GM12872 (cell line): Measurements from ENCODE around the gene LDOC1.

Source experiments
- TF ChIP-seq, protein P1 (sequence below): IDR thresholded peaks from 3 replicates; pipeline ENCODE4 v1.5.1; 2011; ENCODE audit warnings: low read depth, mild to moderate bottlenecking, low read length, moderate library complexity; ENCODE audit not compliant: insufficient read depth

Gene LDOC1

DNA sequence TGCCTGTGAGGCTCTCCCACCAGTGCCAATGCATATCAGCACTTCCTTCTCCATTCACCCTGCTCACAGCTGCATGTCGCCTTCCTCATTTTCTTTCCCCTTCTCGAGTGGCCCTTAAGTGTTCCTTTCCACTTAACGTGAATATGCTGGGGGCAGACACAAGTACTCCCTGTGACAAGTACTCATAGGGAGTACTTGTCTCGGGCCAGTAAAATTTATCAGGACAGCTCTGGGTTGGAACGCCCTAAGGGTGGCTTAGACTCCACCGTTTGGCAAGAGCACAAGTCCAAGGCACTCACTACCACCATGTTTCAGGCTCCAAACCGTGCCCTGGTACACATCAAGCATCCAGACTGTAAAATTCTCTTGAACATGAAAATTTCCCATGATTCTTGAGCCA lies 3.9 kb upstream of the LDOC1 start:
- TF ChIP-seq, protein P1, sequence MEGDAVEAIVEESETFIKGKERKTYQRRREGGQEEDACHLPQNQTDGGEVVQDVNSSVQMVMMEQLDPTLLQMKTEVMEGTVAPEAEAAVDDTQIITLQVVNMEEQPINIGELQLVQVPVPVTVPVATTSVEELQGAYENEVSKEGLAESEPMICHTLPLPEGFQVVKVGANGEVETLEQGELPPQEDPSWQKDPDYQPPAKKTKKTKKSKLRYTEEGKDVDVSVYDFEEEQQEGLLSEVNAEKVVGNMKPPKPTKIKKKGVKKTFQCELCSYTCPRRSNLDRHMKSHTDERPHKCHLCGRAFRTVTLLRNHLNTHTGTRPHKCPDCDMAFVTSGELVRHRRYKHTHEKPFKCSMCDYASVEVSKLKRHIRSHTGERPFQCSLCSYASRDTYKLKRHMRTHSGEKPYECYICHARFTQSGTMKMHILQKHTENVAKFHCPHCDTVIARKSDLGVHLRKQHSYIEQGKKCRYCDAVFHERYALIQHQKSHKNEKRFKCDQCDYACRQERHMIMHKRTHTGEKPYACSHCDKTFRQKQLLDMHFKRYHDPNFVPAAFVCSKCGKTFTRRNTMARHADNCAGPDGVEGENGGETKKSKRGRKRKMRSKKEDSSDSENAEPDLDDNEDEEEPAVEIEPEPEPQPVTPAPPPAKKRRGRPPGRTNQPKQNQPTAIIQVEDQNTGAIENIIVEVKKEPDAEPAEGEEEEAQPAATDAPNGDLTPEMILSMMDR: no peak

DNA sequence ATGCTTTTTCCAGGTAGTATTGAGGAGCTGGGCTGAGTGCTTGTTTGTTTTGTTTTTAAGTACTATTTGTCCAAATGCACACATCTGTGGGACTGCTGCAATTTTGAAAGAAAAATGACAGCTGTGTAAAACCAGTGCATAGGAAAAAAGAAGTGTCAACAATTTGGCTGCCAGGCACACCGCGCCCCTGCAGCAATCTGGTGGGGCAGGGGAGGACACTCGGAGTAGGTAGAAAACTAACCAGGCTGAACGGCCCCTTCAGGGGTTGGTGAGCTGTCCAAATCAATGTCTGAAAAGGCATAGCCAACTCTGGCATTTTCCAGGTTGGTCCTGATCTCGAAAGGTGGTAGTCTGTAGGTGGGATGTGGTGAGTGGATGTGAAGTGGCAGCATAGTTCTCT lies 1.1 kb downstream of the LDOC1 start:
- TF ChIP-seq, protein P1: no peak

DNA sequence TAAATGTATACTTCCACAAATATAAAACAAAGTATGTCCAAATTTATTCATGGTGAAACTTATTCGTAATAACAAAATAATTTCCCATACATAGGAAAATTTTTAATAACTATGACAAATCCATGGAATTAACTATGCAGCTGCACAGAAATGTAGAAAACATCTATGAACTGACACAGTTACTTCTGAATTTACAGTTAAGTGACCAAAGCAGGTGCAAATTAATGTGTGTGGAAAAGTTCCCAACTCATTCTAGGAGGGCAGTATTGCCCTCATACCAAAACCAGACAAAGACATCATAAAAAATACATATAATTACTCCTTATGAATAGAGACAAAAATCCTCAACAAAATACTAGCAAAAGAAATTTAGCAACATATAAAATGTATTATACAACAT lies 12.5 kb downstream of the LDOC1 start:
- TF ChIP-seq, protein P1: no peak

DNA sequence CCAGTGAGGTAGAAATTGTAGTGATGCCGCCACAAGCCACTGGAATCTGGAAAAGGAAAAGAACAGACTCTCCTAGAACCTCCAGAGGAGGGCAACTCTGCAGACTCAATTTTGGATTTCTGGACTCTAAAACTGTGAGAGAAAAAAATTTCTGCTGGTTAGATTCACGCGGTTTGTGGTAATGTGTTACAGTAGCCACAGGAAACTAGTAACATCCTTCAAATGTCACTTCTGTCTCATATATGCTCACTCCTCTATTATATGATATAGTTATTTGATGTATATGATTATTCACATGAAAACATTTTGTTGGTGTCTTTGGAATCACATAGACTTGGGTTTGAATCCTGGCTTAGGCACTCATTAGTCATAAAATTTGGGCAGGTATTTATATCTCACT lies 18.8 kb downstream of the LDOC1 start:
- TF ChIP-seq, protein P1: no peak

DNA sequence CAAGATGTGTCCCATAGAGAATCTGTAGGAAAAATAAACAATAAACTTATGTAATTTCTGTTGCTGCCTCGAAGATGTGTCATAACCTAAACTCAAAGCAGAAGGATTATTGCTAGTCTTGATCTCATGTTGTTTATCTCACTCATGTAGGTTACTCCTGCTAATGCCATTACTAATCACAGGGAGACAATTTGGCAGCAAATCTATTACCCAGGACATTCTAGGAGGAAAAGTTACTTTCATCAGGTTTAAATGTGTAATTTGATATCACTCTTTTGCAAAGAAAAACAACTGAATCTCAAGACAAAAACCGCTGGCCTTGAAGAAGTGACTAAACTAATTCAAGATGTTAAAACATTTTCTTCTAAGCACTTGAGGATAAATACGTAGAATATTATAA lies 34.0 kb downstream of the LDOC1 start:
- TF ChIP-seq, protein P1: no peak

DNA sequence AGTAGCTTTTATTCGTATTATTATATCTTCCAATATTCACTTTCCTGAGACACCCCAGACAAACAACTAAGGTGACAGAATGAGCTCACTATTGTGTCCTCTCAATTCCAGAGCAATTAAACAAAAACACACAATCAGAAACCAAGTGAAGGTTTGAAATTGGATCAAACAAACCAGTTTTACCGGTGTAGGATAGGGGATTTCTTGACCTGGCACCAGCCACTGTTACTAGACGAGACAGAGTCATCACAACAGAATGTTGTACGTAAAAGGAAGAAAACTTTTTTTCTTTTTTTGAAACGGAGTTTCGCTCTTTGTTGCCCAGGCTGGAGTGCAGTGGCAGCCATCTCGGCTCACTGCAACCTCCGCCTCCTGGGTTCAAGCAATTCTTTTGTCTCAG lies 43.7 kb downstream of the LDOC1 start:
- TF ChIP-seq, protein P1: no peak

DNA sequence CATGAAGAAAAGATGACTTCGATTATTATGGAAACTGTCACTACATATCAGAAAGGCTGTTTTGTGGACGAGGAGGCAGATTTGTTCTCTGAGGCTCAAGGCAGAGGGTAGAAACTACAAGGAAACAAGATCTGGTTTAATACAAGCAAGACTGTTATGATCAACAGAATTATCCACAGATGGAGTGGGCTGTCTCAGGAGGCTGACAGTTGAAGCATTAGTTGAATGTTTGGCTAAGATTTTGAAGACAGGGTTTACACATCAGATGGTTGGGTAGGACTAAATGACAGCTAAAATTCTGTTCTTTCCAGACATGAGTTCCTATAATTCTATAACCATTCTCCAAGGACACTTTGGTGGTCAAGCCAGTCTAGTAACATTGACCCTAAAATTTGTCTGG lies 49.8 kb downstream of the LDOC1 start:
- TF ChIP-seq, protein P1: no peak
